HG03342 (cell line): Measurements from ENCODE around the gene IL17REL.
"Not testable (repeated sequence)": the region's sequence is repeated elsewhere in the genome, so short reads cannot be mapped to it uniquely, and the experiment has no call there.

Source experiments
- ATAC-seq: cut with Tn5 transposase; IDR thresholded peaks from one replicate; pipeline ENCODE4 v1.9.1; 2021; ENCODE audit warnings: mild to moderate bottlenecking, moderate library complexity; ENCODE audit not compliant: unreplicated experiment

IL17REL gene

DNA sequence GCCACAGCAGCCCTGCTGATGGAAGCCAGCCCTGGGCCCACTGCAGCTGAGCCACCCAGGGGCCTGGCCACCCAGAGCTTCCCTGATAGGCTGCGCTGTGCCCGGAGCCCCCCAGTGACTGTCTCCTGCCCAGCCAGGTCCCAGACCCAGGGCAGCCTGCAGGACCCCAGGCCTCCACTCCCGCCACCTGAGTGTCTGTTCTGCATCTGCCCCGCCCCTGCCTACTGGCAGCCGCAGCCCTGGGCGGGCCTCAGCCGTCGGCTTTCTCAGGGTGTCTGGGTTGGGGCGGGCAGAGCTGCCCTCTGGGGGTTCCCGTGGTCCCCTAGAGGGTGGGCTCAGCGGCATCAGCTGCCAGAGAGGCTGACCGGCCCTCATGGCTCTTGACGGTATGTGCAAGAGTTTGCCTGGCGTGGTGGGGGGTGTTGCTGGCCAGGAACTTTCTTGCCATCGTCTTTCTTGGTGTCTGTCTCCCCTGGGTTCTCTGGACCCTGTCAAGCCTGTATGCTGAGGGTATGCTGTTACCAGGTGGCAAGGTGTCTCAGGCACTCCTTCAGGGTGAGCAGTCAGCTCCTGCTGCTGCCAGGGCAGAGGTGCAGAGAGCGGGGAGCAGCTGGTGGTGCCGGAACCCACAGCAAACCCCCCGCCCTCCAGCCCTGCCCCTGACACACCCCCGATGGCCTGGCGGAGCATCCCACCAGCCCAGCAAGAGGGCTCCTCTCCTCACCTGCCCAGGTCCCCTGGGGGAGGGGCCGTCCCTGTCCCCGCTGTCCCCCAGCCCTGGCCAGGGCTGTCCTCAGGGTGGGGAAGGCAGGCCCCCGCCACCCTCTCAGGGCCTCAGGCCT, 64.2 kb downstream of the IL17REL start:
- no peak for ATAC-seq

DNA sequence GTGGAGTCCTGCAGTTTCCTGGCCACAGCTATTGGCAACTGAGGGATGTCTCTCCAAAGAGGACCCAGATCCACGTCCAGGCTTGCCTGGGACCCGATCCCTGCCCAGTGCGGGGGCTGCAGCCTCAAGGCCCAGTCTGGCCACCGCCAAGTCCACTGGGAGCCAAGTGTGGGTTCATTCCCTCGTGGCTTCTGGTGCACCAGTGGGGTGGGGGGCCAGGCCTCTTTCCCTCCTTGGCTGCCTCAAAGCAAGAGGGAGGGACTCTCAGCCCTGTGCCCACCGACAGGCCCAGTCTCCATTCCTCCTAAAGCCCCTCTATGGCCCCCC, 65.3 kb downstream of the IL17REL start:
- ATAC-seq, result no peak

DNA sequence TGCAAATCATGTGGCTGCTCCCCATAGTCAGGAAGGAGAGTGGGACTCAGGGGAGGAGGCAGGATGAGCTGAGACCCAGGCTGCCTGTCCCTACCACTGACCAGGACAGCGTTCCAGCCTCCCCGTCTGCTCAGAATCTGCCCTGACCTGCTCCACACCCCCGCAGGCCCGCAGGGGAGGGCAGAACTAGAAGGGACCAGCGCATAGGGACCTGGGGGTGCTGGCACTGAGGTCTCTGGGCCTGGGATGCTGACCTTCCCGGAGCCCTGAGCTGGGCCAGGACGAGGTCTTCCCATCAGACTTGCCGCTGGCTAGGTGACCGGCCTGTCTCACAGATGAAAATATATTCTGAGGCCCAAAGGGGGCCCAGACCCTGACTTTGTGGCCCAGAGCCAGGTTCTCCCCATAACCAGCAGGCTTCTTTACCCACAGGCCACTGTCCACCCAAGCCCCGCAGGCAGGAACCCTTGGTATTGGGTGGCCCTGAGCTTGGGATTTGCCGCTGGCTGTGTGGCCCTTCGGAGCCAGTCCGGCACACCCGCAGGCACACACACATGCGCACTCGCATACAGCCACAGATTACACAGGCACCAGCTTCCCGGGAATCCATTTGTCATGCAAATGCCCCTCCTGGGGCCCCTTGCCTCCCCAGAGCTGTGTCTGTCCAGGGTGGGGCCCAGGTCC, 65.8 kb downstream of the IL17REL start:
- ATAC-seq, result no peak

DNA sequence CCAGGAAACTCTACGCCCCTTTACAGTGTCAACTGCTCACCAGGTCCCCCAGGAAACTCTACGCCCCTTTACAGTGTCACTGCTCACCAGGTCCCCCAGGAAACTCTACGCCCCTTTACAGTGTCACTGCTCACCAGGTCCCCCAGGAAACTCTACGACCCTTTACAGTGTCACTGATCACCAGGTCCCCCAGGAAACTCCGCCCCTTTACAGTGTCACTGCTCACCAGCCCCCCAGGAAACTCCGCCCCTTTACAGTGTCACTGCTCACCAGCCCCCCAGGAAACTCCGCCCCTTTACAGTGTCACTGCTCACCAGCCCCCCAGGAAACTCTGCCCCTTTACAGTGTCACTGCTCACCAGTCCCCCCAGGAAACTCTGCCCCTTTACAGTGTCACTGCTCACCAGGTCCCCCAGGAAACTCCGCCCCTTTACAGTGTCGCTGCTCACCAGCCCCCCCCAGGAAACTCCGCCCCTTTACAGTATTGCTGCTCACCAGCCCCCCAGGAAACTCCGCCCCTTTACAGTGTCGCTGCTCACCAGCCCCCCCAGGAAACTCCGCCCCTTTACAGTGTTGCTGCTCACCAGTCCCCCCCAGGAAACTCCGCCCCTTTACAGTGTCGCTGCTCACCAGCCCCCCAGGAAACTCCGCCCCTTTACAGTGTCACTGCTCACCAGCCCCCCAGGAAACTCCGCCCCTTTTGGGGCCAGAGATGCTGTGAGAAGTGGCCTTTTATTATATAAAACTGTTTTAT, 67.3 kb downstream of the IL17REL start:
- ATAC-seq, result not testable (repeated sequence)
